ENCODE results near the gene TMC1.

GRCh38 chr9:72618811-72619210 is 97.4 kb downstream of the TMC1 start:
- no peak for TF ChIP-seq ZNF274 (IDR thresholded peaks at IDR 0.05; ENCODE audit: low read depth, low read length)
- no peak for TF ChIP-seq SUZ12 (IDR thresholded peaks at IDR 0.05; ENCODE audit: extremely low read depth, insufficient read depth, insufficient read length)
